Activated CD8-positive, alpha-beta memory T cell treated with anti-CD3 and anti-CD28 coated beads for 24 hours (primary cell): ENCODE measurements around the gene ZSWIM5.
"Not testable (repeated sequence)": the region's sequence is repeated elsewhere in the genome, so short reads cannot be mapped to it uniquely, and the experiment has no call there.

Experiments used
- DNase-seq: peaks from one replicate; pipeline ENCODE4 v3.0.0-alpha.2; 2020

Gene ZSWIM5

GRCh38 chr1:45079533-45079932 is 126.9 kb downstream of the ZSWIM5 start:
- DNase-seq: no peak

DNA sequence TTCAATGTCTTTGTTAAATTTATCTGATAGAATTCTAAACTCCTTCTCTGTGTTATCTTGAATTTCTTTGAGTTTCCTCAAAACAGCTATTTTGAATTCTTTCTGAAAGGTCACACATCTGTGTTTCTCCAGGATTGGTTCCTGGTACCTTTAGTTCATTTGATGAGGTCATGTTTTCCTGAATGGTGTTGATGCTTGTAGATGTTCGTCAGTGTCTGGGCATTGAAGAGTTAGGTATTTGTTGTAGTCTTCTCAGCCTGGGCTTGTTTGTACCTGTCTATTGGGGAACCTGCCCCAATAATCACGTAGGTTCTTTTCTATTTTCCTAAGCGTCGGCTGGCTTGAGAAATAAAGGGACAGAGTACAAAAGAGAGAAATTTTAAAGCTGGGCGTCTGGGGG is 129.4 kb downstream of the ZSWIM5 start:
- DNase-seq: not testable (repeated sequence)

DNA sequence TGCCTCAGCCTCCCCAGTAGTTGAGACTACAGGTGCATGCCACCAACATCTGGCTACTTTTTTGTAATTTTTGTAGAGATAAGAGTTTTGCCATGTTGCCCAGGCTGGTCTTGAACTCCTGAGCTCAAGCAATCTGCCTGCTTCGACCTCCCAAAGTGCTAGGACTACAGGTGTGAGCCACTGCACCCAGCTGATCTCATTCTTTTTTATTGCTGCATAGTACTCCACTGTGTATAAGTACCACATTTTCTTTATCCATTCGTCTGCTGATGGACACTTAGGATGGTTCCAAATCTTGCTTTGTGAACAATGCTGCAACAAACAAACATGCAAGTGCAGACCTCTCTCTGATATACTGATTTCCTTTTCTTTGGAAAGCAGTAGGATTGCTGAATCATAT is 134.8 kb downstream of the ZSWIM5 start:
- DNase-seq: no peak

GRCh38 chr1:45067806-45068205 is 138.6 kb downstream of the ZSWIM5 start:
- no peak for DNase-seq

DNA sequence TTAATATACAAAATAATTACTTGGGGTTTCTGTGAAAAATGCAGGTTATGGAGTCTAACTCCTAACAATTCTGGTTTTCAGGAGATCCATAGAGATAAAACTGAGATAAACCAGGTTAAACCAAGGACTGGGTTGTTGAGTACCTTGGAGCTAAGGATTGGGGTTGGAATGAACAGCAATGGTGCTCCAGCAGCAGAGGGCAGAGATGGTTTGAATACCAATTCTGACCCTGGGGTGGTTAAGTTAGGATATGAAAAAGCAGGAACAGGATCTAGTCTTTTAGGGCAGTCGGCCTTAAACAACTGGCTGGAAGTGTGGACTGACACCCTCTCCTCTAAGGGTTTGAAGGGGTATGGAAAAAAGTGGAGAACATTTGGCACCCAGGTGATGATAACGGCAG is 141.3 kb downstream of the ZSWIM5 start:
- DNase-seq: no peak

- not testable (repeated sequence) for DNase-seq
These were observed 143.9 kb downstream of the ZSWIM5 start for GRCh38 chr1:45062463-45062862.

DNA sequence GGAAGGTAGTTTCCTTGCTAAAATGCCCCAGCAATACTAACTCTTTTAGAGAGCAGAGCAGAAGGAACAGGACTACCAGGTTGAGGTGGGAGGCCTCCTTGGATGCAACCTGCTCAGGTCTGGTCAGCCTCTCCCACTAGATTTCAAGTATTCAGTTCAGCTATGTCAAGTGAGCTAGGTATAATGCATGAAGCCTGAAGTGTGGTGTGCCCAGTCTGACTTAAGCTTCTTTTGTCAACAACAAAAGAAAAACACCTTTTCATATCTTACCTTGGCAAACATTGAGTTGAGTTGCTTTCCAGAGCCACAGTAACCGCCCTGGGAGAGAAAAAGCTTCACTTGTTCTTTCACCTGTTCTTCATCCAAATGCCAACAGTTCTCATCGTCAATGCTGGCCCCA is 146.6 kb downstream of the ZSWIM5 start:
- no peak for DNase-seq

DNA sequence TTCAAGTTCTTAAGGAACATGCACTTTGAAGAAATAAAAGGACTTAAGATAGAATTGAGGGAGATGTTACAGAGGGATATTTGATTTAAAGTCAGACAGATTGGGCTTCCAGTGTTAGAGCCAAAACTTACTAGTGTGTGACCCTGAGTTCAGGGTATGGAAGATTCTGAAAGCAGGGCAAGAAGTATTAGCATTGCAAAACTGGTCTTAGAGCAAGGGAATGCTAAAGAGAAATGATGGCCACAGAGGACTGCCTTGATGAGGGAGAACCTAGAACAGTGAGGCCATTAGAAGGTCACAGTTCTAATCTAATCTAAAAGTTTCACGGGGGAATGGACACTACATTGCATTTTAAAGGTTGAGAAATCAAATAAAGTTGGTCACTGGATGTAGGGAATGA is 148.9 kb downstream of the ZSWIM5 start:
- DNase-seq: no peak

- DNase-seq: peak; percentile 61
These were observed 155.2 kb downstream of the ZSWIM5 start for GRCh38 chr1:45051005-45051772.

- no peak for DNase-seq
These were observed 159.4 kb downstream of the ZSWIM5 start for GRCh38 chr1:45047032-45047431.

- DNase-seq: no peak
These were observed 161.5 kb downstream of the ZSWIM5 start for GRCh38 chr1:45044916-45045315.

GRCh38 chr1:45043094-45043493 is 163.3 kb downstream of the ZSWIM5 start:
- DNase-seq: no peak

DNA sequence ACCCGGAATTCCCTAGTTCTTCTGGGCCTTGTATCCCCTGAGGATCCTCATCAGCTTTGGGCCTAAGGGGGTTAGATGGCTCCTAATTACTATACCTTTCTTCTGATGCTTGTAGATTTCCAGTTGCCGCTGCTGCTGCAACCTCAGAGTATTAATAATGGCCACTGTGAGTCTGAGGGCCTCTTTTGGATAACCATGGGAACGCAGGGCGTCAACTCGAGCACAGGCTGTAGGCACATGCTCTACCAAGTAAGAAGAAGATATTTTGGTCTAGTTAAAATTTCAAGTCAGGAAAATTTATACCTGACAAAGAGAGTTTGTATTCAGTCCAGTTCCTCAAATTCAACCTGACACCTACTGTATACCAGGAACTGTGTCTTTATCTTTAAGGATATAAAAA is 166.1 kb downstream of the ZSWIM5 start:
- DNase-seq: no peak

- no peak for DNase-seq
These were observed 167.6 kb downstream of the ZSWIM5 start for GRCh38 chr1:45038661-45039364.

DNA sequence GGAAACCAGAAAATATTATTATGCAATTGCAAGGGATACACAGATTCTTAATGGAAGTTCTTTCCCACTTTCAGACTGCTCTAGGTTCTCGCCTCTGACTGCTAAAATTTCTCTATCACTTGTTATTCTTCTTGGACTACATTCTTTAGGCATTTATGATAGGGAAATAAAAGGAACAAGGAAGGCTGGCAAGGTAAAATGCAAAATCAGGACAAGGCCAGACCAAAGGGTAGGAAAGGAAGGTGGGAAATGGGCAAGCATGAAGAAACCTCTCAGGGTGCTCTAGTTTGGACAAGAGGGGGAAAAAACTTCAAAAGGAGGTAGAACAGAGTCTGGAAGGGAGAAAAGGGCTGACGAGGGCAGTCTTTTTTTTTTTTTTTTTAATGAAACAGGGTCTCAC is 168.2 kb downstream of the ZSWIM5 start:
- no peak for DNase-seq

DNA sequence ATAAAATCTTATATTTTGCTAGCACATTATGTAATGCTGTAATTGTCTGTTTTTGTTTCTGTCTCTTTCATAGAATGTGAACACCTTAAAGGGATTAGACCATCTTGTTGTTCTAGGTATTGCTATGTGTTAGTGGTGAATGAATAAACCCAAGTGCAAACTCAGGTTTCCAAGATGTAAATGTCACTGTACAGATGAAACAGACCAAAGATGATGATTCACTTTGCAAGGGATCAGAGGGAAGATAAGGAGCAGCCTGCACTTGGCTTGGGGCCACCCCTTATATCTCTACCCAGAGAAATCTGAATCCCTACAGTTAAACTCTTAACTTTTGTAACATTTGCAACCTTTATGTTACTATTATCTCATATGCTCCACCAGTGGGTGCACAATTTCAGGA is 168.9 kb downstream of the ZSWIM5 start:
- DNase-seq: no peak

GRCh38 chr1:45035631-45036301 is 170.6 kb downstream of the ZSWIM5 start:
- no peak for DNase-seq

- no peak for DNase-seq
These were observed 173.0 kb downstream of the ZSWIM5 start for GRCh38 chr1:45033356-45033755.

DNA sequence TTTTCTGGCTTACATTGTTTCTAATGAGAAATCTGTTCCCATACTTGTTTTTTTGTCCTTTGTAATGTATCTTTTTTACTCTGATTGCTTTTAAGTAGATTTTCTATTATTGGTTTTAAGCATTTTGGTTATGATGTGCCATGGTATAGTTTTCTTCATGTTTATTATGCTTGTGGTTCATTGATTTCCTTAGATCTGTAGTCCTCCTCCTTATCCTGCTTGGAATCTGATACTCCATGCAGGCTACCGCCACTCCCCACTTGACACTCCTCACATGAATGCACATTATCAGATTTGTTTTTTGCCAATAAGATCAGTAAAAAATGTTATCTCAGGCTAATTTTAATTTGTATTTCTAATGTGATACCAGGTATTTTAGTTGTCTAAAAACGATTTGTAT is 173.6 kb downstream of the ZSWIM5 start:
- no peak for DNase-seq

GRCh38 chr1:45026446-45026845 is 180.0 kb downstream of the ZSWIM5 start:
- no peak for DNase-seq

DNA sequence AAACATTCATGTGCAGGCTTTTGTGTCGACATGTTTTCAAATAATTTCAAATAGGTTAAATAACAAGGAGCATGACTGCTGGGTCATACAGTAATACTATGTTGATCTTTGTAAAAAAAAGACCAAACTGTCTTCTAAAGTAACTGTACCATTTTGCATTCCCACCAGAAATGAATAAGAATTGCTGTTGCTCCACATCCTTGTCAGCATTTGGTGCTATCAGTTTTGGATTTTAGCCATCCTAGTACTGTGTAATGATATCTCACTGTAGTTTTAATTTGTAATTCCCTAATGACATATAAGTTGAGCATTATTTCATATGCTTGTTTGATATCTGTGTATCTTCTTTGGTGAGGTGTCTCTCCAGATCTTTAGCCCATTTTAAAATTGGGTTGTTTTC is 182.7 kb downstream of the ZSWIM5 start:
- no peak for DNase-seq

DNA sequence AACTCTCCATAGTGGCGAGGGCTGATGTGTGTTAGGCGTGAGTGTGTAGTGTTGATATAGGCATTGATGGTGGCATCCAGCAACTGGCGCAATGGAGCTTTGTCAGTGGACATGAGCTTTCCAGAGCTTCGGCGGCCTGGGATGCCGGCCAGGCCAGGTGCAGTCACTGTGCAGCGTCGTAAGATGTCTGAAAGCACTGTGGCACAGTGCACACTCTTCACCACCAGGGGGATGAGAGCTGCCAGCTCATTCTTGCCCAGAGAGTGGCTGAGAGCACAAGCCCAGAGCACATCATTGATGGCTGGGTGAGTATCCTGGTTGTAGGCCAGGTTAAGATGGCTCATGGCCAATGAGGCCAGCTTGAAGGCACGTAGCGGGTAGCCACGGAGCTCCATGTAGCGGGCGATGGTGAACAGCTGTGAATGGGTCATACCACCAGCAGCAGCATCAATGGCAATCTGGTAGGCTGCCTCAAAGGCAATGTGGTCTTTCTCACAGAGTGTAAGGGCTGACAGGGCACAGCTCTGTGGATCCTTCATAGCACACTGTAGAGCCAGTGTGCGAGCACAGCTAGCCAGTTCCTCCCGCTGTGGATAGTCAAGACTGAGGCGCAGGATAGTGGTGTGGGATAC is 187.7 kb downstream of the ZSWIM5 start:
- peak; percentile 73 for DNase-seq

GRCh38 chr1:45016767-45017166 is 189.6 kb downstream of the ZSWIM5 start:
- no peak for DNase-seq
